AG09319 (cell line): Measurements from ENCODE around the gene CAP2.
"Not testable (repeated sequence)": the region's sequence is repeated elsewhere in the genome, so short reads cannot be mapped to it uniquely, and the experiment has no call there.

Source experiments
- DNase-seq: peaks from one replicate; pipeline ENCODE4 v3.0.0-alpha.2; 2010; ENCODE audit warnings: low read depth; ENCODE audit errors: extremely low read depth
- TF ChIP-seq, protein P1 (sequence below): IDR thresholded peaks from 2 replicates; pipeline ENCODE4 v1.5.1; 2011; ENCODE audit warnings: low read depth, mild to moderate bottlenecking, inconsistent platforms, low read length, moderate library complexity

CAP2 gene

DNA sequence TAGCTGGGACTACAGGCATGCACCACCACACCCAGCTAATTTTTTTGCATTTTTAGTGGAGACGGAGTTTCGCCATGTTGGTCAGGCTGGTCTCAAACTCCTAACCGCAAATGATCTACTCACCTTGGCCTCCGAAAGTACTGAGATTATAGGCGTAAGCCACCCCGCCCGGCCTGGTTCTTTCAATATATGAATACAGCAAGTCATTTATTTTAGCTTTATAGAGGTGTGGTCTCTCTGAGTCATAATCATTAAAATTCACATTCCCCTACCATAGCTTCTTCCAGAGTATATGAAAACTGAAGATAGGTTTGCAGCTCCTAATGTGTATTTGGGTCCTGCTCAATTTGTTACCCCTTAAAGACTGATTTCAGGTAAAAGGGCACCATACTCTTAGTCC is 118.2 kb downstream of the CAP2 start:
- TF ChIP-seq, protein P1, sequence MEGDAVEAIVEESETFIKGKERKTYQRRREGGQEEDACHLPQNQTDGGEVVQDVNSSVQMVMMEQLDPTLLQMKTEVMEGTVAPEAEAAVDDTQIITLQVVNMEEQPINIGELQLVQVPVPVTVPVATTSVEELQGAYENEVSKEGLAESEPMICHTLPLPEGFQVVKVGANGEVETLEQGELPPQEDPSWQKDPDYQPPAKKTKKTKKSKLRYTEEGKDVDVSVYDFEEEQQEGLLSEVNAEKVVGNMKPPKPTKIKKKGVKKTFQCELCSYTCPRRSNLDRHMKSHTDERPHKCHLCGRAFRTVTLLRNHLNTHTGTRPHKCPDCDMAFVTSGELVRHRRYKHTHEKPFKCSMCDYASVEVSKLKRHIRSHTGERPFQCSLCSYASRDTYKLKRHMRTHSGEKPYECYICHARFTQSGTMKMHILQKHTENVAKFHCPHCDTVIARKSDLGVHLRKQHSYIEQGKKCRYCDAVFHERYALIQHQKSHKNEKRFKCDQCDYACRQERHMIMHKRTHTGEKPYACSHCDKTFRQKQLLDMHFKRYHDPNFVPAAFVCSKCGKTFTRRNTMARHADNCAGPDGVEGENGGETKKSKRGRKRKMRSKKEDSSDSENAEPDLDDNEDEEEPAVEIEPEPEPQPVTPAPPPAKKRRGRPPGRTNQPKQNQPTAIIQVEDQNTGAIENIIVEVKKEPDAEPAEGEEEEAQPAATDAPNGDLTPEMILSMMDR = no peak
- no peak for DNase-seq

DNA sequence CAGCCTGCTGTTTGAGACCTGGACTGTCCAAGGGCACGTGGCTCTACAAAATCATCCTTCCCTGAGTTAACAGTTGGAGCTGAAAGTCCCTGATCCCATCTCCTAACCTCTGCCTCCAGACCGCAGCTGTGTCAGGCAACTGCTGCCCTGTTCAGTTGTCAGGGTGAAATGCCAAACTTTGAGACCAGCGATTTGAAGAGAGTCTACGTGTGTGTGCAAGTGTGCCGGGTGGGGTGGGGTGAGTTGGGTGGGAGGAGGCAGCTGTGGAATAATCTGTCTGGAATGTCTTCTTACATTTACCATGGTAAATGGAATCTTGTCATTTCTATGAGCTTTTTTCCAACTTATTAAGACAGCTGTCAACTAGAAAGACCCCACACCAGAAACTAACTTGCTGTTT is 125.7 kb downstream of the CAP2 start:
- DNase-seq = no peak
- TF ChIP-seq, protein P1 = no peak

DNA sequence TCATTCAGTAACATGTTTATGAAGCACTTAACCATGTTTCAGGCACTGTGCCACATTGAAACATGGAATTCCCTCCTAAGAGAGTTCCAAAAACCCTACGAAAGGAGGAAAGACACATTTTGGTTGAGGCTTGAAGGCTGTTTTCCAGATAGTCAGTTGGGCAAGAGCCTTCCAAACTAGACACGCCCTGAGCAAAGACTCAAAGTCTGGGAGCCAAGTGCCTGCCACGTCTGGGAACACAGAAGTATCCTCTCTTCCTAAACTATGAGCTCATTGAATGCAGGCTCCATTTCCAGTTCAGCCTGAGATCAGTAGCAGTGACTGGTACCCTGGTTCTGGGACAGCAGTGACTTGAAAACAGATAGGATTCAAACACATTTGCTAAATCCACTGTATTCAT is 132.2 kb downstream of the CAP2 start:
- DNase-seq = no peak
- TF ChIP-seq, protein P1 = no peak

DNA sequence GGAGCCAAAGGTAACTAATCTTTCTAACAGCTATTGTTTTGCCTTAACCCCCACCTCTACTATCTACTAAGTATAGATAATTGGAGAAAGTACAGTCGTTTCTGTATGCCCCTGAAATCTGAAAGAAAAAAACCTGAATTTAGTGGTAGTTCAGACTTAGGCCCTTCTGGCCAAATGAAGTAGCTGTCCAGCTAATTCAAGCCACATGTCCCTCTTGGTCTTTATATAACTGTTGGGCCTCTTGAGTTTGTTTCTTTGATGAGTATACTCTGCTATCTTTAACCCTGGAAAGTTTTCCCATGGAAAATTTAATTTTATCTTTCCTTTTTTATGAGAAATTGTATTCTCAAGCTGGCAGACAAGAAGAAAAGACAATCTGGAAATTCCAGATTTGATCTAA is 133.7 kb downstream of the CAP2 start:
- TF ChIP-seq, protein P1 = no peak
- no peak for DNase-seq

DNA sequence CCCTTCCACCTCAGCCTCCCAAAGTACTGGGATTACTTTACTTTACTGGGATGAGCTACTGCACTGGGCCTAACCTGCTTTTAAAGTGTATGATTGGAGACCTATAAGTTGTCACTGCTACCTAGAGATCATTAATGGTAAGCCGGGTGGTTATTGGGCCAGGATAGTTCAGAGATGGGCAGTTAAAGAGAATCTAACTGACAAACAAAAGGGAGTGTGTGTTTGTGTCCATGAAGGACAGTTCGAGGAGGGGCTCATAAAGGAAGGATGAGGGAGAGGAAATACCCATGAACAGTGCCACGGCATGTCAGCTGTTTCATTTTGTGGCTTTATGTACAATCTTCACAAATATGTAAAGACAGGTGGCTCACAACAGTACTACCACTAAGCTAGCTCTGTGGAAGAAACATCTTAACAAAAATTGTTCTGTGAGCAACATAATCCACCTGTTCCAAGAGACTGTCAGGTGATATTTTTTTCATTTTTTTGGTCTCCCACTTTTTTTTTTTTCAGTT is 137.0 kb downstream of the CAP2 start:
- TF ChIP-seq, protein P1 = no peak
- no peak for DNase-seq

DNA sequence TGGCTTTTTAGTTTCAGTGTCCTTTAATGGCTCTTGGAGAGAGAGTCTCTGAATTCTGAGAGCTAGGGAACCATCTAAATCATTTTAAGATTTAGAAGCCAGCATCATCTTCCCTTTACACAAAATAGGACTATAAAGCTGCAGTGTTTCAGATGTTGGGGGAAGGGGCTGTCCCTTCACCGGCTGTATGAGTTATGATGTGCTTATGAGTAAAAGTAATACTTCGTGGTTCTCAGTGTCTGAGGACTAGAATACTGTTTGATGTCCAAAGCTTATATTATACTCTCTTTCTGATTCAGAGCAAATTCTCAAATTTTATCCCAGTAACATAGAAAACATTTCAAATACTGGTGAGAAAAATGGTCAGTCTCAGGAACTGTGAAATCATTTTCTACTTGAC is 143.2 kb downstream of the CAP2 start:
- TF ChIP-seq, protein P1 = no peak
- no peak for DNase-seq

DNA sequence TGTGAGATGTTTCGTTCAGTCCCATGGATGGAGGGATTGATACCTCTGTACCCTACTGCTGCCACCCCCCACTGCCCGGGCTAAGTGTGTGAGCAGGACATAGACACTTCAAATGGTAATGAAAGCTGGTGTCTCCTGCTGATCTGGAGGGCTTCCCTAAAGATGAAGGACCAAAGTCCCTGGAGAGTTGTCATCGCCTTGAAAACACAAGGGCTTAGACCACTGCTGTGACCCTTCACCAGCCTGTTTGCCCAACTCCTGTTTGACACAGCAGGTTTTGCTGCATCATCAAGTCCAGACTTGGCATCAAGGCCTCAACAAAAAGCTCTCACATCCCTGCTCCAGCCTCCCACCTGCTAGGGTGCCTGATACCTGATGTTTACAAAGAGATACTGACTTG is 148.8 kb downstream of the CAP2 start:
- TF ChIP-seq, protein P1 = no peak
- no peak for DNase-seq

DNA sequence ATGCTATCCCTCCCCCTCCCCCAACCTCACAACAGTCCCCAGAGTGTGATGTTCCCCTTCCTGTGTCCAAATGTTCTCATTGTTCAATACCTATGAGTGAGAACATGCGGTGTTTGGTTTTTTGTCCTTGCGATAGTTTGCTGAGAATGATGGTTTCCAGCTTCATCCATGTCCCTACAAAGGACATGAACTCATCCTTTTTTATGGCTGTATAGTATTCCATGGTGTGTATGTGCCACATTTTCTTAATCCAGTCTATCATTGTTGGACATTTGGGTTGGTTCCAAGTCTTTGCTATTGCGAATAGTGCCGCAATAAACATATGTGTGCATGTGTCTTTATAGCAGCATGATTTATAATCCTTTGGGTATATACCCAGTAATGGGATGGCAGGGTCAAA is 152.3 kb downstream of the CAP2 start:
- DNase-seq = not testable (repeated sequence)
